WTC11 (cell line): Measurements from ENCODE around the gene CPNE8.

Source experiments
- ARID4B ChIP-seq: sonication (generic); formaldehyde crosslinking; IDR thresholded peaks from 2 replicates; pipeline ENCODE4 v1.8.0; 2023; ENCODE audit warnings: missing genetic modification reagents, mild to moderate bottlenecking, borderline replicate concordance
- CBFB ChIP-seq: sonication (generic); formaldehyde crosslinking; IDR thresholded peaks from 2 replicates; pipeline ENCODE4 v1.8.1; 2022; ENCODE audit warnings: mild to moderate bottlenecking, low read depth, missing genetic modification reagents
- FOXJ3 ChIP-seq: sonication (generic); formaldehyde crosslinking; IDR thresholded peaks from 2 replicates; pipeline ENCODE4 v1.9.0; 2021; ENCODE audit warnings: missing genetic modification reagents, mild to moderate bottlenecking, borderline replicate concordance
- ZNF138 ChIP-seq: sonication (generic); formaldehyde crosslinking; conservative IDR thresholded peaks from 2 replicates; pipeline ENCODE4 v1.8.1; 2022; ENCODE audit warnings: mild to moderate bottlenecking, moderate library complexity, missing genetic modification reagents
- TF ChIP-seq, protein P1 (sequence below): fragments of 200-600 bp; IDR thresholded peaks from 2 replicates; pipeline ENCODE4 v1.8.0; 2022; ENCODE audit warnings: antibody characterized with exemption
- TF ChIP-seq, protein P2 (sequence below): sonication (generic); formaldehyde crosslinking; IDR thresholded peaks from 2 replicates; pipeline ENCODE4 v1.8.1; 2023; ENCODE audit warnings: mild to moderate bottlenecking, missing genetic modification reagents
- TF ChIP-seq, protein P3 (sequence below): sonication (generic); formaldehyde crosslinking; IDR thresholded peaks from 2 replicates; pipeline ENCODE4 v1.8.0; 2022; ENCODE audit warnings: mild to moderate bottlenecking, missing genetic modification reagents
- TF ChIP-seq, protein P4 (sequence below): sonication (generic); formaldehyde crosslinking; IDR thresholded peaks from 2 replicates; pipeline ENCODE4 v1.8.0; 2022; ENCODE audit warnings: missing genetic modification reagents
- TF ChIP-seq, protein P5 (sequence below): sonication (generic); formaldehyde crosslinking; IDR thresholded peaks from 2 replicates; pipeline ENCODE4 v1.8.1; 2022; ENCODE audit warnings: missing genetic modification reagents, borderline replicate concordance

GRCh38 chr12:38732761-38733160 is 172.6 kb downstream of the CPNE8 start:
- TF ChIP-seq, protein P1, sequence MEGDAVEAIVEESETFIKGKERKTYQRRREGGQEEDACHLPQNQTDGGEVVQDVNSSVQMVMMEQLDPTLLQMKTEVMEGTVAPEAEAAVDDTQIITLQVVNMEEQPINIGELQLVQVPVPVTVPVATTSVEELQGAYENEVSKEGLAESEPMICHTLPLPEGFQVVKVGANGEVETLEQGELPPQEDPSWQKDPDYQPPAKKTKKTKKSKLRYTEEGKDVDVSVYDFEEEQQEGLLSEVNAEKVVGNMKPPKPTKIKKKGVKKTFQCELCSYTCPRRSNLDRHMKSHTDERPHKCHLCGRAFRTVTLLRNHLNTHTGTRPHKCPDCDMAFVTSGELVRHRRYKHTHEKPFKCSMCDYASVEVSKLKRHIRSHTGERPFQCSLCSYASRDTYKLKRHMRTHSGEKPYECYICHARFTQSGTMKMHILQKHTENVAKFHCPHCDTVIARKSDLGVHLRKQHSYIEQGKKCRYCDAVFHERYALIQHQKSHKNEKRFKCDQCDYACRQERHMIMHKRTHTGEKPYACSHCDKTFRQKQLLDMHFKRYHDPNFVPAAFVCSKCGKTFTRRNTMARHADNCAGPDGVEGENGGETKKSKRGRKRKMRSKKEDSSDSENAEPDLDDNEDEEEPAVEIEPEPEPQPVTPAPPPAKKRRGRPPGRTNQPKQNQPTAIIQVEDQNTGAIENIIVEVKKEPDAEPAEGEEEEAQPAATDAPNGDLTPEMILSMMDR: no peak
- TF ChIP-seq CBFB (no peak), ZNF138 (CRISPR knock-in tag) (no peak), ARID4B (no peak), FOXJ3 (CRISPR knock-in tag) (no peak)
- TF ChIP-seq, protein P2, sequence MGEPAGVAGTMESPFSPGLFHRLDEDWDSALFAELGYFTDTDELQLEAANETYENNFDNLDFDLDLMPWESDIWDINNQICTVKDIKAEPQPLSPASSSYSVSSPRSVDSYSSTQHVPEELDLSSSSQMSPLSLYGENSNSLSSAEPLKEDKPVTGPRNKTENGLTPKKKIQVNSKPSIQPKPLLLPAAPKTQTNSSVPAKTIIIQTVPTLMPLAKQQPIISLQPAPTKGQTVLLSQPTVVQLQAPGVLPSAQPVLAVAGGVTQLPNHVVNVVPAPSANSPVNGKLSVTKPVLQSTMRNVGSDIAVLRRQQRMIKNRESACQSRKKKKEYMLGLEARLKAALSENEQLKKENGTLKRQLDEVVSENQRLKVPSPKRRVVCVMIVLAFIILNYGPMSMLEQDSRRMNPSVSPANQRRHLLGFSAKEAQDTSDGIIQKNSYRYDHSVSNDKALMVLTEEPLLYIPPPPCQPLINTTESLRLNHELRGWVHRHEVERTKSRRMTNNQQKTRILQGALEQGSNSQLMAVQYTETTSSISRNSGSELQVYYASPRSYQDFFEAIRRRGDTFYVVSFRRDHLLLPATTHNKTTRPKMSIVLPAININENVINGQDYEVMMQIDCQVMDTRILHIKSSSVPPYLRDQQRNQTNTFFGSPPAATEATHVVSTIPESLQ (CRISPR knock-in tag): no peak
- TF ChIP-seq, protein P3, sequence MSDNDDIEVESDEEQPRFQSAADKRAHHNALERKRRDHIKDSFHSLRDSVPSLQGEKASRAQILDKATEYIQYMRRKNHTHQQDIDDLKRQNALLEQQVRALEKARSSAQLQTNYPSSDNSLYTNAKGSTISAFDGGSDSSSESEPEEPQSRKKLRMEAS: no peak
- TF ChIP-seq, protein P4, sequence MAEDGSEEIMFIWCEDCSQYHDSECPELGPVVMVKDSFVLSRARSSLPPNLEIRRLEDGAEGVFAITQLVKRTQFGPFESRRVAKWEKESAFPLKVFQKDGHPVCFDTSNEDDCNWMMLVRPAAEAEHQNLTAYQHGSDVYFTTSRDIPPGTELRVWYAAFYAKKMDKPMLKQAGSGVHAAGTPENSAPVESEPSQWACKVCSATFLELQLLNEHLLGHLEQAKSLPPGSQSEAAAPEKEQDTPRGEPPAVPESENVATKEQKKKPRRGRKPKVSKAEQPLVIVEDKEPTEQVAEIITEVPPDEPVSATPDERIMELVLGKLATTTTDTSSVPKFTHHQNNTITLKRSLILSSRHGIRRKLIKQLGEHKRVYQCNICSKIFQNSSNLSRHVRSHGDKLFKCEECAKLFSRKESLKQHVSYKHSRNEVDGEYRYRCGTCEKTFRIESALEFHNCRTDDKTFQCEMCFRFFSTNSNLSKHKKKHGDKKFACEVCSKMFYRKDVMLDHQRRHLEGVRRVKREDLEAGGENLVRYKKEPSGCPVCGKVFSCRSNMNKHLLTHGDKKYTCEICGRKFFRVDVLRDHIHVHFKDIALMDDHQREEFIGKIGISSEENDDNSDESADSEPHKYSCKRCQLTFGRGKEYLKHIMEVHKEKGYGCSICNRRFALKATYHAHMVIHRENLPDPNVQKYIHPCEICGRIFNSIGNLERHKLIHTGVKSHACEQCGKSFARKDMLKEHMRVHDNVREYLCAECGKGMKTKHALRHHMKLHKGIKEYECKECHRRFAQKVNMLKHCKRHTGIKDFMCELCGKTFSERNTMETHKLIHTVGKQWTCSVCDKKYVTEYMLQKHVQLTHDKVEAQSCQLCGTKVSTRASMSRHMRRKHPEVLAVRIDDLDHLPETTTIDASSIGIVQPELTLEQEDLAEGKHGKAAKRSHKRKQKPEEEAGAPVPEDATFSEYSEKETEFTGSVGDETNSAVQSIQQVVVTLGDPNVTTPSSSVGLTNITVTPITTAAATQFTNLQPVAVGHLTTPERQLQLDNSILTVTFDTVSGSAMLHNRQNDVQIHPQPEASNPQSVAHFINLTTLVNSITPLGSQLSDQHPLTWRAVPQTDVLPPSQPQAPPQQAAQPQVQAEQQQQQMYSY (CRISPR knock-in tag): no peak
- TF ChIP-seq, protein P5, sequence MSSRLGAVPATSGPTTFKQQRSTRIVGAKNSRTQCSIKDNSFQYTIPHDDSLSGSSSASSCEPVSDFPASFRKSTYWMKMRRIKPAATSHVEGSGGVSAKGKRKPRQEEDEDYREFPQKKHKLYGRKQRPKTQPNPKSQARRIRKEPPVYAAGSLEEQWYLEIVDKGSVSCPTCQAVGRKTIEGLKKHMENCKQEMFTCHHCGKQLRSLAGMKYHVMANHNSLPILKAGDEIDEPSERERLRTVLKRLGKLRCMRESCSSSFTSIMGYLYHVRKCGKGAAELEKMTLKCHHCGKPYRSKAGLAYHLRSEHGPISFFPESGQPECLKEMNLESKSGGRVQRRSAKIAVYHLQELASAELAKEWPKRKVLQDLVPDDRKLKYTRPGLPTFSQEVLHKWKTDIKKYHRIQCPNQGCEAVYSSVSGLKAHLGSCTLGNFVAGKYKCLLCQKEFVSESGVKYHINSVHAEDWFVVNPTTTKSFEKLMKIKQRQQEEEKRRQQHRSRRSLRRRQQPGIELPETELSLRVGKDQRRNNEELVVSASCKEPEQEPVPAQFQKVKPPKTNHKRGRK (CRISPR knock-in tag): no peak
